A549 (cell line): ENCODE results near the gene PCSK6. TPM values are rescaled to one million over a fixed set of nuclear protein-coding genes. Genes with fewer than 3 reads are reported as not detected.
A peak's percentile ranks its signal among the peaks of the same experiment; 100 is the strongest.

ENCODE experiments used
- ATAC-seq, 2 experiments: fragments of 200-7000 bp in 1 of 2; fragments of >200 bp in 1 of 2; cut with Nextera tagmentation in 1 of 2; cut with Tn5 transposase in 1 of 2; 3 replicates each; pipeline versions ENCODE4 v1.8.0 to v1.9.1; 2018 to 2020; ENCODE audit warnings: mild to moderate bottlenecking in 1 of 2, moderate library complexity in 1 of 2
- CTCF ChIA-PET: fragments of 300-600 bp; sonication (Branson Sonifier 250); formaldehyde crosslinking; extraction: SDS; loops from one replicate; lab custom pipeline; 2021; ENCODE audit warnings: antibody characterized with exemption, inconsistent platforms; lab: Yijun Ruan, JAX
- POLR2A ChIA-PET: fragments of 350-600 bp; formaldehyde crosslinking; extraction: SDS; loops from one replicate; lab custom pipeline; 2021; ENCODE audit warnings: antibody characterized with exemption, inconsistent platforms; lab: Yijun Ruan, JAX
- DNase-seq, 2 experiments: peaks; one replicate each; pipeline versions ENCODE4 v3.0.0 to v3.0.0-alpha.2; 2011 to 2016; ENCODE audit warnings: low read depth in 1 of 2, low spot score in 1 of 2
- FAIRE-seq: peaks from 2 replicates; lab custom pipeline; 2011; peaks lifted over from hg19 to GRCh38; lab: Jason Lieb, UNC
- H3K27ac ChIP-seq, 2 experiments: fragments of >200 bp; sonication (Bioruptor Twin); formaldehyde crosslinking; 3 replicates each; pipeline ENCODE4 v1.5.1; 2016 to 2017
- H3K4me1 ChIP-seq: fragments of >200 bp; sonication (Bioruptor Twin); formaldehyde crosslinking; 3 replicates; pipeline ENCODE4 v1.6.1; 2016
- H3K4me2 ChIP-seq: fragments of >200 bp; sonication (Bioruptor Twin); formaldehyde crosslinking; 3 replicates; pipeline ENCODE4 v1.6.1; 2016
- H3K4me3 ChIP-seq: fragments of >200 bp; sonication (Bioruptor Twin); formaldehyde crosslinking; 3 replicates; pipeline ENCODE4 v1.5.1; 2016
- H3K9me3 ChIP-seq: fragments of >200 bp; sonication (Bioruptor Twin); formaldehyde crosslinking; 3 replicates; pipeline ENCODE4 v1.6.1; 2016
- ATOH8 ChIP-seq: fragments of 250-450 bp; sonication (Bioruptor Pico); IDR thresholded peaks from 2 replicates; pipeline ENCODE4 v1.5.0; 2020; ENCODE audit warnings: low read depth, mild to moderate bottlenecking, moderate library complexity
- CBX8 ChIP-seq: fragments of 200-600 bp; sonication (generic); IDR thresholded peaks from 2 replicates; pipeline ENCODE4 v1.6.1; 2016
- E2F6 ChIP-seq: IDR thresholded peaks from 2 replicates; pipeline ENCODE4 v1.6.1; 2012; ENCODE audit warnings: low read depth, borderline replicate concordance
- EHF ChIP-seq: fragments of 250-450 bp; sonication (Bioruptor Pico); IDR thresholded peaks from 2 replicates; pipeline ENCODE4 v1.5.0; 2020; ENCODE audit warnings: mild to moderate bottlenecking
- FOSB ChIP-seq: fragments of 250-450 bp; sonication (Bioruptor Pico); IDR thresholded peaks from 2 replicates; pipeline ENCODE4 v1.5.0; 2020; ENCODE audit warnings: mild to moderate bottlenecking, moderate library complexity
- FOSL2 ChIP-seq, 2 experiments: fragments of 450-650 bp in 1 of 2; fragments of >200 bp in 1 of 2; sonication (Bioruptor Twin) in 1 of 2; formaldehyde crosslinking; IDR thresholded peaks; 2 replicates each; pipeline versions ENCODE4 v1.5.0 to v1.6.1; 2016 to 2020; ENCODE audit warnings: mild to moderate bottlenecking in 1 of 2, moderate library complexity in 1 of 2
- FOXS1 ChIP-seq: fragments of 250-450 bp; sonication (Bioruptor Pico); IDR thresholded peaks from 2 replicates; pipeline ENCODE4 v1.5.0; 2020; ENCODE audit warnings: mild to moderate bottlenecking, moderate library complexity
- HEYL ChIP-seq: fragments of 250-450 bp; sonication (Bioruptor Pico); IDR thresholded peaks from 2 replicates; pipeline ENCODE4 v1.8.0; 2021; ENCODE audit warnings: mild to moderate bottlenecking, moderate library complexity
- MAX ChIP-seq: IDR thresholded peaks from 2 replicates; pipeline ENCODE4 v1.6.1; 2012
- MAZ ChIP-seq: fragments of 150-350 bp; IDR thresholded peaks from 2 replicates; pipeline ENCODE4 v1.6.1; 2014; ENCODE audit warnings: antibody characterized with exemption, low read depth, low read length, borderline replicate concordance
- NPAS2 ChIP-seq: fragments of 250-450 bp; sonication (Bioruptor Pico); IDR thresholded peaks from 2 replicates; pipeline ENCODE4 v1.8.0; 2022; ENCODE audit warnings: mild to moderate bottlenecking, moderate library complexity, borderline replicate concordance
- NR3C1 ChIP-seq: fragments of >200 bp; sonication (Bioruptor Twin); formaldehyde crosslinking; IDR thresholded peaks from 3 replicates; pipeline ENCODE4 v1.6.1; 2017
- POLR2AphosphoS2 ChIP-seq: conservative IDR thresholded peaks from 2 replicates; pipeline ENCODE4 v1.6.1; 2012; ENCODE audit warnings: low read length, improper control_type of control experiment, inconsistent platforms
- REST ChIP-seq: fragments of 200-600 bp; sonication (generic); IDR thresholded peaks from 2 replicates; pipeline ENCODE4 v1.6.1; 2016; ENCODE audit warnings: antibody characterized with exemption, mild to moderate bottlenecking, moderate library complexity
- SREBF2 ChIP-seq: fragments of 450-650 bp; IDR thresholded peaks from 2 replicates; pipeline ENCODE4 v1.6.1; 2014; ENCODE audit warnings: mild to moderate bottlenecking, moderate library complexity
- TFCP2L1 ChIP-seq: fragments of 250-450 bp; sonication (Bioruptor Pico); IDR thresholded peaks from 2 replicates; pipeline ENCODE4 v1.5.0; 2021; ENCODE audit warnings: mild to moderate bottlenecking
- TP53 ChIP-seq: fragments of 250-450 bp; sonication (Bioruptor Pico); IDR thresholded peaks from 2 replicates; pipeline ENCODE4 v1.5.0; 2021; ENCODE audit warnings: mild to moderate bottlenecking, moderate library complexity
- USF2 ChIP-seq: fragments of 450-650 bp; IDR thresholded peaks from 2 replicates; pipeline ENCODE4 v1.6.1; 2014; ENCODE audit warnings: antibody characterized with exemption
- ZC3H11A ChIP-seq: fragments of 450-650 bp; IDR thresholded peaks from 2 replicates; pipeline ENCODE4 v1.6.1; 2014; ENCODE audit warnings: antibody characterized with exemption, mild to moderate bottlenecking
- ZFP36 ChIP-seq: fragments of 450-650 bp; IDR thresholded peaks from 2 replicates; pipeline ENCODE4 v1.6.1; 2014; ENCODE audit warnings: borderline replicate concordance; ENCODE audit not compliant: partially characterized antibody
- WGBS: methylation state at CpG from one replicate; pipeline ENCODE4 v1.1.6; 2017; ENCODE audit errors: missing lambda C conversion rate; 5-methylcytosine and 5-hydroxymethylcytosine counted together
- polyA plus RNA-seq, 4 experiments: library from polyadenylated mRNA; depleted of rRNA in 3 of 4; stranded (reverse); fragments of >200 nt; fragmentation: RNase III in 1 of 4; extraction: RNeasy Plus Mini Kit Qiagen cat#74134 plus additional on column Dnase treatment in 1 of 4; gene quantifications; 2 replicates in 3 of 4; 3 replicates in 1 of 4; pipeline ENCODE4 v1.2.3, GENCODE V29; 2011 to 2017

The PCSK6 gene
- polyA plus RNA-seq, 2 of the 4 experiments (the other 2 are of a cell fraction), result 10.0 to 15.2 TPM

GRCh38 chr15:101435761-101436160 lies 53.7 kb downstream of the PCSK6 start (continued):
- TF ChIP-seq NR3C1 (no peak), USF2 (no peak), SREBF2 (no peak), POLR2AphosphoS2 (no peak), CBX8 (no peak), TFCP2L1 (CRISPR knock-in tag) (no peak), MAZ (no peak)

GRCh38 chr15:101434032-101434920 lies 55.2 kb downstream of the PCSK6 start:
- DNase-seq, result no peak
- CTCF ChIA-PET, result interaction anchor here (0.6 to 3.3 kb wide), 3 partner anchors 9 to 319 kb away, joined by 3 to 10 read pairs (median 3); no protein-coding TSS in a partner anchor
- peaks cover 26% of the 10 kb centered on the region for H3K4me1 ChIP-seq
- no peak overlapping the region for H3K4me2 ChIP-seq
- H3K27ac ChIP-seq, result no peak overlapping the region
- no peak overlapping the region for H3K4me3 ChIP-seq
- FAIRE-seq, result no peak
- POLR2A ChIA-PET, result no interaction called here
- no peak for TF ChIP-seq EHF
- TF ChIP-seq FOSB, result no peak
- TF ChIP-seq HEYL (CRISPR knock-in tag), result no peak
- TF ChIP-seq MAX, result no peak
- no peak for TF ChIP-seq ZC3H11A
- TF ChIP-seq E2F6, result no peak
- no peak for TF ChIP-seq SREBF2
- TF ChIP-seq TP53 (CRISPR knock-in tag), result no peak
- TF ChIP-seq, all 56 proteins: peak for 0
- ATAC-seq, result no peak
- no peaks in the 10 kb centered on the region for H3K9me3 ChIP-seq
- WGBS, result 90% methylated on average over 21 of the region's 21 CpGs

- Histone ChIP-seq H3K9me3 (no peaks in the 10 kb centered on the region), H3K4me2 (no peak overlapping the region), H3K4me1 (peaks cover 17% of the 10 kb centered on the region), H3K27ac (no peak overlapping the region), H3K4me3 (no peak overlapping the region)
- WGBS, result 74% methylated on average over 7 of the region's 7 CpGs
- DNase-seq (no peak), FAIRE-seq (no peak), ATAC-seq (no peak)
- ChIA-PET CTCF (interaction anchor here (0.9 to 3.3 kb wide), 2 partner anchors 8 to 68 kb away, joined by 3 to 10 read pairs; no protein-coding TSS in a partner anchor), POLR2A (no interaction called here)
- TF ChIP-seq ATOH8 (CRISPR knock-in tag) (no peak), ZFP36 (peak; percentile 82)
These were observed 56.1 kb downstream of the PCSK6 start for GRCh38 chr15:101433396-101433795.

- ATAC-seq, result no peak
These were observed 56.5 kb downstream of the PCSK6 start for GRCh38 chr15:101432982-101433381.

More at GRCh38 chr15:101432982-101433381, 56.5 kb downstream of the PCSK6 start:
- TF ChIP-seq NPAS2 (no peak), FOSL2 (IDR thresholded peaks at IDR 0.05) (no peak), FOSL2 (CRISPR knock-in tag; IDR thresholded peaks at IDR 0.05) (no peak), REST (no peak), FOXS1 (no peak)
- peaks cover 13% of the 10 kb centered on the region for H3K4me1 ChIP-seq
- no peak overlapping the region for H3K4me2 ChIP-seq
- ChIA-PET POLR2A (interaction anchor here (0.6 kb wide), 1 partner anchor 54 kb away, joined by 3 read pairs; no protein-coding TSS in a partner anchor), CTCF (interaction anchor here (0.6 to 3.3 kb wide), 2 partner anchors 69 to 109 kb away, joined by 4 to 10 read pairs; no protein-coding TSS in a partner anchor)
- no peak overlapping the region for H3K4me3 ChIP-seq
- no peak overlapping the region for H3K27ac ChIP-seq
- FAIRE-seq, result no peak
- 77% methylated on average over 3 of the region's 3 CpGs for WGBS
- H3K9me3 ChIP-seq, result no peaks in the 10 kb centered on the region
- no peak for DNase-seq
